HG03378 (cell line): ENCODE results near the gene AMY2B.
"Not testable (repeated sequence)": the region's sequence is repeated elsewhere in the genome, so short reads cannot be mapped to it uniquely, and the experiment has no call there.

Experiments used
- ATAC-seq: cut with Tn5 transposase; IDR thresholded peaks from one replicate; pipeline ENCODE4 v1.9.1; 2021; ENCODE audit warnings: mild to moderate bottlenecking, moderate library complexity; ENCODE audit not compliant: unreplicated experiment

AMY2B gene

DNA sequence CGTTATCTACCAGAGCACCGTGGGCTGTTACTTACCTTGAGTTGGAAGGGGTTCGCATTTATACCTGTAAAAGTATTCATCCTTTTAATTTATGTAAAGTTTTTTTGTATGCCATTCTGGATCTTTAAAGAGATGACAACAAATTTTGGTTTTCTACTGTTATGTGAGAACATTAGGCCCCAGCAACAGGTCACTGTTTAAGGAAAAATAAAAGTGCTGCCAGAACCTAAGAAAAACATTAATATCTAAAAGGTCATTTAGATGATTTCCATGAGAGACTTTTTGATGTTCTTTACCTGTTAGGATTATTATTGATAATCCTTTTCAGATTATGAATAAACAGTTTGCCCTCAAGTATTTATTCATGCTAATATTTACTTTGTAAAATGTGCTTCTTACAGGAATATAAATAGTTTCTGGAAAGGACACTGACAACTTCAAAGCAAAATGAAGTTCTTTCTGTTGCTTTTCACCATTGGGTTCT is 45.6 kb downstream of the AMY2B start, which contains the start of gene AMY2A:
Gene AMY2A (plus strand): TSS at position 434 of the 484 bp plus-strand sequence. CDS start 14 bp downstream, at position 448.
- not testable (repeated sequence) for ATAC-seq

DNA sequence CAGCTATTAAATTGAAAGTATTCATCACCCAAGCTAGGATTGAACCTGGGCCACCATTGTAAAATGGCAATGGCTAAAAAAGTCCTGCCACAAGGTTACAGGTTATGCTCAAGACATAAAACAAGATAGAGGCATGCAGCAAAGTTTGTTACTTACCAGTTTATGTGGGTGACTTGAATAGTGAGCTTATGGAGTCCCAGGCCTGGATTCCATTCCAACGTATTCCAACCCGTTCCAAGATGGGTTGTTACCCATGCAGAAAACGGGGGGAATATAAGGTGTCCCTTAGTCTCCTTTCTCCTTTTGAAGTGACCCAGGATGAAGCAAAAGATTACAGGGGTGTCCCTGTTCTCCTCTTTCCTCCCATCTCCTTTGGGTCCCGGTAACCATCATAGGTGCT is 56.0 kb downstream of the AMY2B start:
- not testable (repeated sequence) for ATAC-seq
